CD8-positive, alpha-beta memory T cell (primary cell): ENCODE data around the gene MERTK. TPM values are rescaled to one million over a fixed set of nuclear protein-coding genes. Genes with fewer than 3 reads are reported as not detected.
A peak's percentile ranks its signal among the peaks of the same experiment; 100 is the strongest.
"Not testable (repeated sequence)": the region's sequence is repeated elsewhere in the genome, so short reads cannot be mapped to it uniquely, and the experiment has no call there.

Experiments used
- CTCF ChIA-PET: fragments of 350-600 bp; sonication (Branson Sonifier 250); formaldehyde crosslinking; loops from one replicate; lab custom pipeline; 2021; ENCODE audit warnings: antibody characterized with exemption; lab: Charles Lee
- POLR2A ChIA-PET: fragments of 350-600 bp; sonication (Branson Sonifier 250); formaldehyde crosslinking; loops from one replicate; lab custom pipeline; 2021; ENCODE audit warnings: antibody characterized with exemption; lab: Charles Lee
- DNase-seq, 5 donors: peaks; one replicate each; pipeline versions ENCODE4 v3.0.0 to v3.0.0-alpha.2; 2020 to 2022; ENCODE audit warnings: mixed read lengths in 1 of 5
- H3K27ac ChIP-seq: one replicate; pipeline ENCODE4 v1.7.0; 2013; ENCODE audit warnings: low read depth, mild to moderate bottlenecking, low read length, moderate library complexity
- H3K27me3 ChIP-seq: 2 replicates; pipeline ENCODE4 v1.7.0; 2013; ENCODE audit warnings: low read length, mild to moderate bottlenecking; ENCODE audit not compliant: insufficient read depth, poor library complexity, severe bottlenecking
- H3K36me3 ChIP-seq: 2 replicates; pipeline ENCODE4 v1.7.0; 2013; ENCODE audit warnings: mild to moderate bottlenecking, low read length, moderate library complexity; ENCODE audit not compliant: insufficient read depth
- H3K4me1 ChIP-seq: 2 replicates; pipeline ENCODE4 v1.7.0; 2013; ENCODE audit warnings: mild to moderate bottlenecking, low read length, moderate library complexity; ENCODE audit not compliant: insufficient read depth
- H3K4me3 ChIP-seq: 2 replicates; pipeline ENCODE4 v1.7.0; 2013; ENCODE audit warnings: mild to moderate bottlenecking, low read length
- H3K9me3 ChIP-seq: 2 replicates; pipeline ENCODE4 v1.7.0; 2013; ENCODE audit warnings: mild to moderate bottlenecking, low read length
- H3K27ac Mint-ChIP-seq, 8 donors: one replicate each; pipeline ENCODE4 v1.8.0; 2020 to 2021; ENCODE audit warnings: mixed read lengths in 8 of 8, mild to moderate bottlenecking in 6 of 8, inconsistent platforms in 3 of 8, moderate library complexity in 3 of 8
- H3K27me3 Mint-ChIP-seq, 2 donors: one replicate each; pipeline ENCODE4 v1.8.0; 2020 to 2021; ENCODE audit warnings: mixed read lengths in 2 of 2, mild to moderate bottlenecking in 1 of 2, moderate library complexity in 1 of 2
- H3K36me3 Mint-ChIP-seq, 3 donors: one replicate each; pipeline ENCODE4 v1.8.0; 2020 to 2021; ENCODE audit warnings: mixed read lengths in 3 of 3, inconsistent platforms in 1 of 3, mild to moderate bottlenecking in 1 of 3
- H3K4me1 Mint-ChIP-seq, 3 donors: one replicate each; pipeline ENCODE4 v1.8.0; 2020 to 2021; ENCODE audit warnings: mixed read lengths in 3 of 3, inconsistent platforms in 1 of 3, mild to moderate bottlenecking in 1 of 3
- H3K4me3 Mint-ChIP-seq, 7 donors: one replicate each; pipeline ENCODE4 v1.8.0; 2020 to 2021; ENCODE audit warnings: mixed read lengths in 7 of 7, mild to moderate bottlenecking in 6 of 7, moderate library complexity in 4 of 7, inconsistent platforms in 2 of 7
- H3K9me3 Mint-ChIP-seq, 5 donors: one replicate each; pipeline ENCODE4 v1.8.0; 2020 to 2022; ENCODE audit warnings: mixed read lengths in 5 of 5, mild to moderate bottlenecking in 3 of 5, moderate library complexity in 2 of 5, inconsistent platforms in 1 of 5
- polyA plus RNA-seq: library from polyadenylated mRNA; unstranded; fragments of 300-500 nt; fragmentation: Illumina TruSeq; gene quantifications from one replicate; pipeline ENCODE4 v1.2.3, GENCODE V29; 2021
- total RNA-seq, 2 experiments: library from RNA; stranded (reverse); gene quantifications; one replicate each; pipeline ENCODE4 v1.2.3, GENCODE V29; 2021

Gene MERTK
- total and polyA plus RNA-seq, 3 experiments from 2014 or later = 0.14 to 0.88 (median 0.75) TPM

DNA sequence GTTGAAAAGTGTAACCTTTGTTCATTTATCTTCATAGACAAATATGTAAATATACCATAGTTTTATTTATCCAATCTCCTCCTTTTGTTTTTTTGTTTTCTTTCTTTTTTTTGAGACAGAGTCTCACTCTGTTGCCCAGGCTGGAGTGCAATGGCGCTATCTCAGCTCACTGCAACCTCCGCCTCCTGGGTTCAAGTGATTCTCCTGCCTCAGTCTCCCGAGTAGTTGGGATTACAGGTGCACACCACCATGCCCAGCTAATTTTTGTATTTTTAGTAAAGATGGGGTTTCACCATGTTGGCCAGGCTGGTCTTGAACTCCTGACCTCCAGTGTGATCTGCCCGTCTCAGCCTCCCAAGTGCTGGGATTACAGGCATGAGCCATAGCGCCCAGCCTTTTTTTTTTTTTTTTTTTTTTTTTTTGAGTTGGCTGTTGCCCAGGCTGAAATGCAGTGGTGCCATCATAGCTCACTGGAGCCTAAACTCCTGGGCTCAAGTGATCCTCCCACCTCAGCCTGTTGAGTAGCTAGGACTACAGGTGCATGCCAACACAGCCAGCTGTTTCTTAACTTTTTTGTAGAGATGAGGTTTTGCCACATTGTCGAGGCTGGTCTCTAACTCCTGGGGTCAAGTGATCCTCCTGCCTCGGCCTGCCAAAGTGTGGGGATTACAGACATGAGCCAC is 13.0 kb downstream of the MERTK start:
- H3K27ac ChIP-seq, H3K36me3 ChIP-seq, H3K4me1 Mint-ChIP-seq, H3K27me3 ChIP-seq, H3K4me3 ChIP-seq, H3K4me1 ChIP-seq, DNase-seq, H3K27ac Mint-ChIP-seq, H3K4me3 Mint-ChIP-seq, CTCF ChIA-PET, H3K36me3 Mint-ChIP-seq, POLR2A ChIA-PET, H3K9me3 Mint-ChIP-seq, H3K27me3 Mint-ChIP-seq, H3K9me3 ChIP-seq: not testable (repeated sequence)

GRCh38 chr2:111912547-111912946 is 14.1 kb downstream of the MERTK start:
- Histone ChIP-seq H3K27ac (no peak overlapping the region), H3K36me3 (no peaks in the 10 kb centered on the region), H3K27me3 (no peaks in the 10 kb centered on the region), H3K9me3 (no peaks in the 10 kb centered on the region), H3K4me1 (no peaks in the 10 kb centered on the region), H3K4me3 (no peak overlapping the region)
- no peaks in the 10 kb centered on the region for H3K36me3 Mint-ChIP-seq
- no peaks in the 10 kb centered on the region for H3K27me3 Mint-ChIP-seq
- H3K4me3 Mint-ChIP-seq = no peak overlapping the region
- H3K9me3 Mint-ChIP-seq = no peaks in the 10 kb centered on the region
- H3K4me1 Mint-ChIP-seq = no peaks in the 10 kb centered on the region
- CTCF ChIA-PET = no interaction called here
- H3K27ac Mint-ChIP-seq = peak overlapping the region in 1 of 8 donors; percentile 3
- no peak for DNase-seq
- POLR2A ChIA-PET = no interaction called here

GRCh38 chr2:111917106-111917505 is 18.7 kb downstream of the MERTK start:
- Histone ChIP-seq H3K27me3 (no peaks in the 10 kb centered on the region), H3K4me1 (no peaks in the 10 kb centered on the region), H3K36me3 (no peaks in the 10 kb centered on the region), H3K4me3 (no peak overlapping the region), H3K27ac (no peak overlapping the region), H3K9me3 (no peaks in the 10 kb centered on the region)
- ChIA-PET POLR2A (no interaction called here), CTCF (no interaction called here)
- no peak for DNase-seq
- peaks cover 0 to 10% of the 10 kb centered on the region in 2 donors for H3K27me3 Mint-ChIP-seq
- H3K4me1 Mint-ChIP-seq = no peaks in the 10 kb centered on the region
- no peaks in the 10 kb centered on the region for H3K9me3 Mint-ChIP-seq
- H3K36me3 Mint-ChIP-seq = no peaks in the 10 kb centered on the region
- H3K27ac Mint-ChIP-seq = no peak overlapping the region
- H3K4me3 Mint-ChIP-seq = no peak overlapping the region

GRCh38 chr2:111918383-111918806 is 20.0 kb downstream of the MERTK start:
- Mint-ChIP-seq H3K27ac (no peak overlapping the region), H3K4me3 (no peak overlapping the region), H3K4me1 (no peaks in the 10 kb centered on the region), H3K36me3 (no peaks in the 10 kb centered on the region), H3K9me3 (no peaks in the 10 kb centered on the region), H3K27me3 (peaks cover 0 to 10% of the 10 kb centered on the region in 2 donors)
- DNase-seq = no peak
- no peaks in the 10 kb centered on the region for H3K9me3 ChIP-seq
- no peak overlapping the region for H3K27ac ChIP-seq
- ChIA-PET POLR2A (no interaction called here), CTCF (no interaction called here)
- no peak overlapping the region for H3K4me3 ChIP-seq
- no peaks in the 10 kb centered on the region for H3K4me1 ChIP-seq
- H3K27me3 ChIP-seq = no peaks in the 10 kb centered on the region
- H3K36me3 ChIP-seq = no peaks in the 10 kb centered on the region

- no peak for DNase-seq
- Histone ChIP-seq H3K36me3 (no peaks in the 10 kb centered on the region), H3K27ac (no peak overlapping the region), H3K9me3 (no peaks in the 10 kb centered on the region), H3K4me3 (no peak overlapping the region), H3K4me1 (no peaks in the 10 kb centered on the region), H3K27me3 (no peaks in the 10 kb centered on the region)
- Mint-ChIP-seq H3K4me1 (no peaks in the 10 kb centered on the region), H3K27ac (peak overlapping the region in 1 of 8 donors; percentile 87), H3K27me3 (peaks cover 0 to 13% of the 10 kb centered on the region in 2 donors), H3K36me3 (no peaks in the 10 kb centered on the region), H3K4me3 (no peak overlapping the region), H3K9me3 (no peaks in the 10 kb centered on the region)
- ChIA-PET CTCF (interaction anchor here (0.9 to 1.0 kb wide), 2 partner anchors 16 to 24 kb away, joined by 3 read pairs; no protein-coding TSS in a partner anchor), POLR2A (no interaction called here)
These were observed 21.0 kb downstream of the MERTK start for GRCh38 chr2:111919365-111919764.

DNA sequence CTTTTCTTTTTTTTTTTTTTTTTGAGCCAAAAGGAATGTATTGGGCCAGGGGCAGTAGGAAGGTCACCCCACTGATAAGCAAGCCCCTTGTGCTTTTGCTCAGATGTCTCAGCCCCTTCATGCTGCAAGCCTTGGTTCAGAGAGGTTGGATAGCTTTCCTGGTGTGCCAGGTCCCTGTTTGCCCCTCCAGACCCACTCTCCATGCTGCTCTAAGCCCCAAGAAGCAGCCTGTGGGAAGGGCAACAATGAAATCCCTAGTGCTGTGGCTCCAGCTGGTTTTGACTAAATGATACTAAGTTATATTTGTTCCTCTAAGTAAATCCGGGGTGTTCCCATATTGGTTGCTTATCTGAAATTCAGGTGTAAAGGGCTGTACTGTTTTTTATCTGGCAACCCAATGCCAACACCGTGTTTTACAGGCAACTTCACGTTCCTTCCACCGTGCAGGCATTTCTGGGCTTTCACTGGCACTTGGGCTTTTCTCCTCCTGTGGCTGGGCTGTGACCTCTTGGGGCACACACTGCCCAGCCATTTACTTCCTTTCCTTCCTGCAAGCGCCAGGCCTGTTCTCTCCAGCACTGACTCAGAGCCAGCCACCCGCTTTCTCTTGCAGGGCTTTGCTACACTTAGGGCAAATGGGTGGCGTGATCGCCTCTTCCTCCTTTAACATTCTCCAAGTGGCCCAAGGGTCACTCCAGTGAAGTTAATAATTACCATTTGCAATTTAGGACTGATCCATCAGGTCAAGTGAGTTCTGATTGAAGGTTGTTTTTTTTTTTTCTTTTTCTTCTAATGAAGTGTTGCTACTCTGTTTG is 21.6 kb downstream of the MERTK start:
- CTCF ChIA-PET = interaction anchor here (0.9 to 1.0 kb wide), 2 partner anchors 17 to 24 kb away, joined by 3 read pairs; no protein-coding TSS in a partner anchor
- Mint-ChIP-seq H3K36me3 (no peaks in the 10 kb centered on the region), H3K4me1 (no peaks in the 10 kb centered on the region), H3K9me3 (no peaks in the 10 kb centered on the region), H3K4me3 (no peak overlapping the region), H3K27me3 (peaks cover 0 to 19% of the 10 kb centered on the region in 2 donors), H3K27ac (peak overlapping the region in 2 of 8 donors; percentile 41 to 61)
- Histone ChIP-seq H3K4me3 (no peak overlapping the region), H3K27me3 (no peaks in the 10 kb centered on the region), H3K27ac (no peak overlapping the region), H3K4me1 (no peaks in the 10 kb centered on the region), H3K9me3 (no peaks in the 10 kb centered on the region), H3K36me3 (no peaks in the 10 kb centered on the region)
- POLR2A ChIA-PET = no interaction called here
- no peak for DNase-seq

DNA sequence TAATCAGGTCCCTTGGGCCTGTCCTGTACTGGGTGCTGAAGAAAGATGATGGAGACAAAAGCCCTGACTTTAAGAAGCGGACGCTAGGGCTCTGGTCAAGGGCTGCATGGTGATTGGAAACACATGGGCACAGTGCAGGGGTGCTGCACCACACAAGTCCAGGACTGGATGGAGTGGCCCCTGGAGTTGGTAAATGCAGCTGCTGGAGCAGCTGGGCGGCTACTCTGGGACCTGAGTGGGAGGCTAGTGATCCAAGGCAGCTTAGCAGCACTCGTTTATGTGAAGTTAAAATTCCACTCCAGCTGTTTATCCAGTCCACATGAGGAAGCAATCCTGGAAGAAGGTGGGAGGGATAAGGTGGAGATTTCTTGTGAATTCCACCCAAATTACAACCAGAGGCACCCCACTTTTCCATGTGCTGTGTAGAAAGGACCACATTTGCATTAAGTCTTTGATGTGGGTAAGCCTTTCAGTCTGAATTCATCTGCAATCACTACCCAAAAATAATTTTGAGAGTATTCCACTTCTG is 24.9 kb downstream of the MERTK start:
- Histone ChIP-seq H3K27me3 (no peaks in the 10 kb centered on the region), H3K4me3 (no peak overlapping the region), H3K27ac (no peak overlapping the region), H3K9me3 (no peaks in the 10 kb centered on the region), H3K4me1 (no peaks in the 10 kb centered on the region), H3K36me3 (no peaks in the 10 kb centered on the region)
- Mint-ChIP-seq H3K27ac (peak overlapping the region in 1 of 8 donors; percentile 9), H3K9me3 (no peaks in the 10 kb centered on the region), H3K4me3 (no peak overlapping the region), H3K4me1 (no peaks in the 10 kb centered on the region), H3K27me3 (peaks cover 0 to 21% of the 10 kb centered on the region in 2 donors), H3K36me3 (no peaks in the 10 kb centered on the region)
- POLR2A ChIA-PET = no interaction called here
- no peak for DNase-seq
- CTCF ChIA-PET = no interaction called here

DNA sequence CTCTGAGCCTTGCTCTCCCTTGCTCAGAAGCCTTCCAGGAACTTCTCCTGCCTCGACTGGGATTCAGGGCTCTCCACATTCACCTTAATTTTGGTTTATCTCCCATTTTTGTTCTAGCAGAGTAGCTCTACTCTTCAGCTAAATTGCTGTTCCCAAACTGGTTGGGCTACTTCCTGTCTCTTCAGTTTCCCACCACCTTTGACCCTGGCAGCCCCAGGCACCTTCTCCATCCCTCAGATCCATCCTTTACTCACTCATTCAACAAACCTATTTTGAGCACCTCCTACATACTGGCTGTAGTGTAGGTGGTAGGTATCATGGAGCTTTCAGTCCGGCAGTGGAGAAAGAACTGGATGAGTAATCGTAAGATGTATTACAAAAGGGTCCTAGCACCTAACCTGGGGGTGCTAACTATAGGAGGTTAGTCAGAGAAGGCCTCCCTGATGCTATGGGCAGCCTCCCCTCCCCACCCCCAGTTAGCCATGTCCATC is 26.3 kb downstream of the MERTK start:
- H3K36me3 Mint-ChIP-seq = no peaks in the 10 kb centered on the region
- Histone ChIP-seq H3K4me3 (no peak overlapping the region), H3K27me3 (no peaks in the 10 kb centered on the region), H3K27ac (no peak overlapping the region), H3K4me1 (no peaks in the 10 kb centered on the region), H3K36me3 (no peaks in the 10 kb centered on the region), H3K9me3 (no peaks in the 10 kb centered on the region)
- peak overlapping the region in 1 of 8 donors; percentile 47 for H3K27ac Mint-ChIP-seq
- no peak for DNase-seq
- H3K4me3 Mint-ChIP-seq = no peak overlapping the region
- H3K9me3 Mint-ChIP-seq = no peaks in the 10 kb centered on the region
- POLR2A ChIA-PET = interaction anchor here (0.6 kb wide), 1 partner anchor 1097 kb away, joined by 3 read pairs; no protein-coding TSS in a partner anchor
- CTCF ChIA-PET = no interaction called here
- H3K27me3 Mint-ChIP-seq = peaks cover 0 to 21% of the 10 kb centered on the region in 2 donors
- no peaks in the 10 kb centered on the region for H3K4me1 Mint-ChIP-seq
